Measurements from ENCODE around the gene WDR27.

DNA sequence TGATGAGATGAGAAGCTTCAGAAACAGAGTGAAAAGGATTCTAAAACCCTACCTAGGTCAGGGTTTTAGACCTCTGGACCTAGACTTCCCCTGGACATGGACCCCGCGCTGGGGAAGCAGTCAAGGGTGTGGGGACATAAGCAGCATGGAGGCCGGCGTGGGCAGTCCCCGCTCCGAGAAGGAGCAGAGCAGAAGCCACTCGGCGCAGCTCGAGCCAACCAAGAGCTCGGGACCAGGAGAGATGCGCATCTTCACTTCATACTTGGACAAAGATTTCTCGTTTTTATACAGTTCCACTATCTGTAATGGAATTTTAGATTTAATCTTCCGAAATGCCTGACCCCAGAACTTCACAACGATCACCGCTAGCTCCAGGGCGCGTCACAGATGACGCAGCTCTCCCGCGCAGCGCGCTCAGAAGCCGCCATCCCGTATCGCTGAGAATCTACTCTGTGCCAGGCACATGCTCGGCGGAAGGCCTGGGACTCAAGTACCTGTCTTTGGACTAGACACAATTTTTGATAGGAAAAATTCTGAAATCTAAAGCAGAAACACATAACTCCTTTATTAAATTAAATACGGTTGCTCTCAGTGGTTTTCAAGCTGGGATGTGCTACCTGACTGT, 60.3 kb downstream of the WDR27 start:
- TF ChIP-seq, protein P1, sequence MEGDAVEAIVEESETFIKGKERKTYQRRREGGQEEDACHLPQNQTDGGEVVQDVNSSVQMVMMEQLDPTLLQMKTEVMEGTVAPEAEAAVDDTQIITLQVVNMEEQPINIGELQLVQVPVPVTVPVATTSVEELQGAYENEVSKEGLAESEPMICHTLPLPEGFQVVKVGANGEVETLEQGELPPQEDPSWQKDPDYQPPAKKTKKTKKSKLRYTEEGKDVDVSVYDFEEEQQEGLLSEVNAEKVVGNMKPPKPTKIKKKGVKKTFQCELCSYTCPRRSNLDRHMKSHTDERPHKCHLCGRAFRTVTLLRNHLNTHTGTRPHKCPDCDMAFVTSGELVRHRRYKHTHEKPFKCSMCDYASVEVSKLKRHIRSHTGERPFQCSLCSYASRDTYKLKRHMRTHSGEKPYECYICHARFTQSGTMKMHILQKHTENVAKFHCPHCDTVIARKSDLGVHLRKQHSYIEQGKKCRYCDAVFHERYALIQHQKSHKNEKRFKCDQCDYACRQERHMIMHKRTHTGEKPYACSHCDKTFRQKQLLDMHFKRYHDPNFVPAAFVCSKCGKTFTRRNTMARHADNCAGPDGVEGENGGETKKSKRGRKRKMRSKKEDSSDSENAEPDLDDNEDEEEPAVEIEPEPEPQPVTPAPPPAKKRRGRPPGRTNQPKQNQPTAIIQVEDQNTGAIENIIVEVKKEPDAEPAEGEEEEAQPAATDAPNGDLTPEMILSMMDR (IDR thresholded peaks at IDR 0.05; ENCODE audit: borderline replicate concordance, extremely low read depth, low read length, poor library complexity, severe bottlenecking) = no peak
- no peak for TF ChIP-seq EZH2 (IDR thresholded peaks at IDR 0.05; ENCODE audit: borderline replicate concordance, low read depth, low read length, severe bottlenecking)

Data from DND-41 (cell line).